M059J (cell line): ENCODE data around the gene MYRIP. TPM values are rescaled to one million over a fixed set of nuclear protein-coding genes. Genes with fewer than 3 reads are reported as not detected.
"Not testable (repeated sequence)": the region's sequence is repeated elsewhere in the genome, so short reads cannot be mapped to it uniquely, and the experiment has no call there.

Experiments used
- DNase-seq: peaks from one replicate; pipeline ENCODE4 v3.0.0-alpha.2; 2012; ENCODE audit warnings: low read depth
- total RNA-seq: library from RNA; depleted of rRNA; stranded (reverse); fragments of >200 nt; shearing (Covaris generic); gene quantifications from 2 replicates; pipeline ENCODE4 v1.2.3, GENCODE V29; 2014

The MYRIP gene
- total RNA-seq, 1 experiment from 2014 or later: 0.12 TPM

- DNase-seq: no peak
Measured at GRCh38 chr3:39970982-39971381, 161.6 kb downstream of the MYRIP start.

- DNase-seq: no peak
Measured at GRCh38 chr3:39971559-39972031, 162.2 kb downstream of the MYRIP start.

GRCh38 chr3:39972508-39972907 lies 163.1 kb downstream of the MYRIP start:
- no peak for DNase-seq

GRCh38 chr3:39977058-39977794 lies 167.8 kb downstream of the MYRIP start:
- DNase-seq: no peak

- no peak for DNase-seq
Measured at GRCh38 chr3:39978308-39978707, 168.9 kb downstream of the MYRIP start.

GRCh38 chr3:39980058-39980457 lies 170.6 kb downstream of the MYRIP start:
- no peak for DNase-seq

- DNase-seq: no peak
Measured at GRCh38 chr3:39980781-39981180, 171.4 kb downstream of the MYRIP start.

- no peak for DNase-seq
Measured at GRCh38 chr3:39981547-39982184, 172.3 kb downstream of the MYRIP start.

- no peak for DNase-seq
Measured at GRCh38 chr3:39982665-39983357, 173.4 kb downstream of the MYRIP start.

GRCh38 chr3:39989746-39990145 lies 180.3 kb downstream of the MYRIP start:
- DNase-seq: no peak

GRCh38 chr3:39990532-39990931 lies 181.1 kb downstream of the MYRIP start:
- DNase-seq: peak; percentile 25

- no peak for DNase-seq
Measured at GRCh38 chr3:40008796-40009195, 199.4 kb downstream of the MYRIP start.

- no peak for DNase-seq
Measured at GRCh38 chr3:40009991-40010390, 200.6 kb downstream of the MYRIP start.

- DNase-seq: no peak
Measured at GRCh38 chr3:40012381-40012780, 203.0 kb downstream of the MYRIP start.

GRCh38 chr3:40016391-40016790 lies 207.0 kb downstream of the MYRIP start:
- DNase-seq: no peak

GRCh38 chr3:40018369-40018768 lies 209.0 kb downstream of the MYRIP start:
- no peak for DNase-seq

- no peak for DNase-seq
Measured at GRCh38 chr3:40019376-40019775, 210.0 kb downstream of the MYRIP start.

- DNase-seq: no peak
Measured at GRCh38 chr3:40020689-40021088, 211.3 kb downstream of the MYRIP start.

- no peak for DNase-seq
Measured at GRCh38 chr3:40021338-40021737, 211.9 kb downstream of the MYRIP start.

- DNase-seq: no peak
Measured at GRCh38 chr3:40022297-40022827, 213.0 kb downstream of the MYRIP start.

GRCh38 chr3:40024526-40024925 lies 215.1 kb downstream of the MYRIP start:
- DNase-seq: no peak

- not testable (repeated sequence) for DNase-seq
Measured at GRCh38 chr3:40025892-40026291, 216.5 kb downstream of the MYRIP start.
